GM23248 (cell line): Measurements from ENCODE around the gene SPTBN4. TPM values are rescaled to one million over a fixed set of nuclear protein-coding genes. Genes with fewer than 3 reads are reported as not detected.

Source experiments
- DNase-seq: peaks from one replicate; pipeline ENCODE4 v3.0.0-alpha.2; 2015
- H2AFZ ChIP-seq: fragments of 200-600 bp; sonication (generic); 2 replicates; pipeline ENCODE4 v1.6.1; 2016; ENCODE audit warnings: antibody characterized with exemption
- H3F3A ChIP-seq: fragments of 200-600 bp; sonication (generic); 2 replicates; pipeline ENCODE4 v1.6.1; 2016; ENCODE audit warnings: mild to moderate bottlenecking, antibody characterized with exemption, mixed run types; ENCODE audit not compliant: insufficient read depth
- H3K27ac ChIP-seq: fragments of 200-600 bp; sonication (generic); 2 replicates; pipeline ENCODE4 v1.5.1; 2016; ENCODE audit warnings: mild to moderate bottlenecking
- H3K27me3 ChIP-seq: fragments of 200-600 bp; sonication (generic); replicated peaks from 2 replicates; pipeline ENCODE4 v1.6.1; 2016; ENCODE audit warnings: mild to moderate bottlenecking; ENCODE audit not compliant: insufficient read depth
- H3K36me3 ChIP-seq: fragments of 200-600 bp; sonication (generic); 2 replicates; pipeline ENCODE4 v1.6.1; 2016; ENCODE audit warnings: low read depth, mild to moderate bottlenecking
- H3K4me1 ChIP-seq: fragments of 200-600 bp; sonication (generic); 2 replicates; pipeline ENCODE4 v1.6.1; 2016; ENCODE audit warnings: mild to moderate bottlenecking; ENCODE audit not compliant: insufficient read depth
- H3K4me2 ChIP-seq: fragments of 200-600 bp; sonication (generic); one replicate; pipeline ENCODE4 v1.6.1; 2016; ENCODE audit warnings: mild to moderate bottlenecking; ENCODE audit not compliant: unreplicated experiment
- H3K4me3 ChIP-seq: fragments of 200-600 bp; sonication (generic); 2 replicates; pipeline ENCODE4 v1.5.1; 2016; ENCODE audit warnings: mild to moderate bottlenecking
- H3K79me2 ChIP-seq: fragments of 200-600 bp; sonication (generic); 2 replicates; pipeline ENCODE4 v1.6.1; 2016; ENCODE audit warnings: mild to moderate bottlenecking; ENCODE audit not compliant: insufficient read depth
- H3K9ac ChIP-seq: fragments of 200-600 bp; sonication (generic); 2 replicates; pipeline ENCODE4 v1.6.1; 2016; ENCODE audit warnings: mild to moderate bottlenecking
- H3K9me2 ChIP-seq: fragments of 200-600 bp; sonication (generic); 2 replicates; pipeline ENCODE4 v1.6.1; 2016; ENCODE audit warnings: mixed run types, mild to moderate bottlenecking, moderate library complexity; ENCODE audit not compliant: insufficient read depth
- H3K9me3 ChIP-seq: fragments of 200-600 bp; sonication (generic); one replicate; pipeline ENCODE4 v1.6.1; 2017; ENCODE audit warnings: low read depth
- H4K20me1 ChIP-seq: fragments of 200-600 bp; sonication (generic); 2 replicates; pipeline ENCODE4 v1.6.0; 2016; ENCODE audit not compliant: insufficient read depth
- EZH2 ChIP-seq: fragments of 200-600 bp; sonication (generic); IDR thresholded peaks from 2 replicates; pipeline ENCODE4 v1.6.1; 2018; ENCODE audit warnings: antibody characterized with exemption, mild to moderate bottlenecking; ENCODE audit not compliant: insufficient read depth, poor library complexity, severe bottlenecking
- EZH2phosphoT487 ChIP-seq: fragments of 200-600 bp; sonication (generic); IDR thresholded peaks from 2 replicates; pipeline ENCODE4 v1.6.1; 2018; ENCODE audit warnings: antibody characterized with exemption, moderate library complexity, mild to moderate bottlenecking, low read depth; ENCODE audit not compliant: insufficient read depth
- WGBS, 2 experiments: methylation state at CpG; one replicate each; pipeline ENCODE4 v1.1.6; 2015 to 2017; ENCODE audit warnings: low lambda C conversion rate in 2 of 2, low coverage in 1 of 2; ENCODE audit errors: missing lambda C conversion rate in 2 of 2; 5-methylcytosine and 5-hydroxymethylcytosine counted together
- in situ Hi-C: fragments of 300-500 bp; cut with MboI; formaldehyde crosslinking; loops from 2 replicates; pipeline ENCODE4 v1.15.0; 2020
- polyA plus RNA-seq: library from polyadenylated mRNA; unstranded; fragments of >200 nt; fragmentation: Nextera tagmentation; extraction: Ambion mirVana; gene quantifications from 2 replicates; pipeline ENCODE4 v1.2.1, GENCODE V29; 2016
- total RNA-seq: library from RNA; depleted of rRNA; stranded (reverse); fragments of >200 nt; shearing (Covaris generic); gene quantifications from 2 replicates; pipeline ENCODE4 v1.2.3, GENCODE V29; 2014

Gene SPTBN4
- total and polyA plus RNA-seq, 2 experiments from 2014 or later: 0.69 to 2.1 TPM

DNA sequence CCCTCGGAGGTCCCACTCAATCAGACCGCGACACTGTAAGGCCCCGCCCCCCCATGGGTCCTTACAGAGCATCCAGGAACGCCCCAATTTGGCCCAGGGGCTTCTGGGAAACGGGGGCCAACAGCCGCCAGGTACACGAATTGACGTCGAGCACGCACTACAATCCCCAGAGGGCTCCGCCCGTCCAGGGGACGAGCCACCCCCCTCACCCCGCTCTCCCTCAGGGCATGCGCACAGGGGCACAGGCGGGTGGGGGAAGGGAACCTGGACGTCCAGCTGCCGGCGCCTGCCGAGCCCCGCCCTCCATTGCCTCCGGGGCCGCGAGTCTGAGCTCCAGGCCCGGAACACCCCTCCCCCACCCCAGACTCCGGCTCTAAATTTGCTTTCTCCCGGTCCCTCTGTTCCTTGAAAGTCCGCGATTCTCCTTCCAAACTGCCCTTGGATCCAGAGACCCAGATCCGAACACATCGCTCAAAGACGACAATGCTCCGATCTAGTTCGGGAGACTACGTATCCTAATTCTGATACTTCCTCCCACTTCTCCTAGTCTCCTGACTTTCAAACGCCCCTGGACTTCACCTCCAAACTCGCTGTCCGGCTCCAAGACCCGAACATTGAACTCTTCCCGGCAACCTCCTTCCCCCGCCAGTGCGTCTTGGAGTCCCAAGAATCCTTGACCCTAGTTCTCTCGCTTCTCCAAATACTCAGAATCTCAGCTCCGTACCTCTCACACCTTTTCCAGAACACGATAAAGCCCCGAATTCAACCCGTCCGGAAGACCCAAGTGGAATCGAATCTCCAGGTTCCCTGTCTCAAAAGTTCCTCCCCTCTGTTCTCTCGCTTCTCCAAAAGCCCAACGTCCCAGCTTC is 23.4 kb upstream of the SPTBN4 start:
- H3K9me2 ChIP-seq: no peaks in the 10 kb centered on the region
- no peaks in the 10 kb centered on the region for H3K9me3 ChIP-seq
- 1 to 2% methylated on average over 47 to 51 of the region's 52 CpGs for WGBS, 2 experiments
- peak overlapping the region; percentile 86 for H3K4me2 ChIP-seq
- peak overlapping the region; percentile 59 for H2AFZ ChIP-seq
- DNase-seq: peak; percentile 100
- H3K36me3 ChIP-seq: peaks cover 15% of the 10 kb centered on the region; the same call in 1 of the 2 replicates
- H3K9ac ChIP-seq: peak overlapping the region; percentile 99
- peaks cover 18% of the 10 kb centered on the region for H3K4me1 ChIP-seq
- peaks cover 45% of the 10 kb centered on the region for H3K79me2 ChIP-seq
- in situ Hi-C loops: no loop called here
- no peaks in the 10 kb centered on the region for H4K20me1 ChIP-seq
- H3K4me3 ChIP-seq: peak overlapping the region; percentile 99
- no peak for TF ChIP-seq EZH2phosphoT487
- TF ChIP-seq EZH2: no peak
- no peaks in the 10 kb centered on the region for H3K27me3 ChIP-seq
- H3K27ac ChIP-seq: peak overlapping the region; percentile 97
- H3F3A ChIP-seq: peaks cover 40% of the 10 kb centered on the region

DNA sequence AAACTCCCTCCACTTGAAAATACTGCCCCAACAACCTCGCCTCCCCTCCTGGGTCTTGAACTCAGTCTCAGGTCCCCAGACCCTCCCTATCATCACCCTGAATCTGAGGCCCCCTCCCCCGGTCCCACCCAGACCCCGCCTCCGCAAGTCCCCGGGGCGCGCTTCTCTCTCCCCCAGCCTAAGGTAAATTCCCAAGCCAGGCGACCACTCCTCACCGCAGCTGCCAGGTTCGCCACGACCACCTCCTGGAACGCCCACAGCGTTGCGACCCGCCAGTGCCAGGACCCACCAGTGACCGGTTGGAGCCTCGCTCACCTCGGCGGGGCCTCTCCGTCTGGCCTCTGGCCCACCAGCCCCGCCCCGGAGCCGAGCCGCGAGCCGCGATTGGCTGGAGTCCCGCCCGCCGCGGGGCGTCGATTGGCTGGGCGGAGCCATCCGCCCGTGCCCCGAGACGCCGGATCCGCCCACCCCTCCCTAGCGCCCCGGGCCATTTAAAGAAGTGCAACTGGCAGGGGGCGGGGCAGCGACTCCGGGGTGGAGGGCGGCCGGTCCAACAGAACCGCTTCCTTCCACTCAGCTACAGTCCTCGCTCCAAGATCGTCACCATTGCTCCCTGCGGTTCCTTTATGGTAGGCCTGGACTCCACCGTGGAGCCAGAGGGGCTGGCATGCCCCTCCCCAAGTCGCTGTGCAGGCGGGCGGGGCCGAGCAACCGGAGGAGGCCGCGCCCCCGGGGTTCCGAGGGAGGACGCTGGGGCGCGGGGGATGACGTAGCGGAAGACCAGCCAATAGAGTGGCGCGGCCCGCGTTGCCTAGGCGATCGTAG is 22.6 kb upstream of the SPTBN4 start, which contains the start of gene SERTAD3:
Gene SERTAD3, minus strand, starts transcription at position 336 of the 825 bp plus-strand sequence. CDS start 2,255 bp downstream, outside the sequence.
- Histone ChIP-seq H3K27ac (peak within 1 kb of the TSS; percentile 97), H2AFZ (peak within 1 kb of the TSS; percentile 94), H3K4me1 (peaks cover 18% of the 10 kb centered on the region), H3K9me3 (no peaks in the 10 kb centered on the region), H4K20me1 (no peaks in the 10 kb centered on the region), H3K4me3 (peak within 1 kb of the TSS; percentile 99), H3K36me3 (peaks cover 15% of the 10 kb centered on the region; the same call in 1 of the 2 replicates), H3K9me2 (no peaks in the 10 kb centered on the region), H3K79me2 (peaks cover 45% of the 10 kb centered on the region), H3K9ac (peak within 1 kb of the TSS; percentile 99), H3K4me2 (peak within 1 kb of the TSS; percentile 86), H3K27me3 (no peaks in the 10 kb centered on the region), H3F3A (peaks cover 37% of the 10 kb centered on the region)
- peak; percentile 99 for DNase-seq
- 1 to 2% methylated on average over 48 to 69 of the region's 72 CpGs for WGBS, 2 experiments
- in situ Hi-C loops: no loop called here
- TF ChIP-seq EZH2 (no peak), EZH2phosphoT487 (no peak)

DNA sequence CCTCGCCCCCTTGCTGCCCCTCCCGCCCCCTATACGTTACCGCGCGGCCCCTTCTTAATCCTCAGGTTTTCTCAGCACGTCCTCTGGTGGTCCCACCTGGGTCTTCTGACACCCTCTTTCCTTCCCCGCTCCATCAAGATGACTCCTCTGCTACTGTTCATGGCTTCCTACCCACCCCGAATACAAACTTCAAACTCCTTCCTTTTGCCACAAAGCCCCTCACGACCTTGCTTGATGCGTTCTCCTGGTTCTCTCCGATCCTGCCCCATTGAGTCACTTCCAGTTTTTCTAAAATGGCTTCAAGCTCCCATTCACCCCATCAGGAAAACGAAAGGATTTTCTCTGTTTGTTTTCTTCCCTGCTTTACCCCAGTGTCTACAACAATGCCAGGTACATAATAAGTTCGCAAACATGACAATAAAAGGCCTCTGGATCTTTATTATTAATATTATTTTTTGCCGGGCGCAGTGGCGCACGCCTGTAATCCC is 21.9 kb upstream of the SPTBN4 start:
- H3K9ac ChIP-seq: peak overlapping the region; percentile 99
- TF ChIP-seq EZH2: no peak
- TF ChIP-seq EZH2phosphoT487: no peak
- no peak for DNase-seq
- H3K9me2 ChIP-seq: no peaks in the 10 kb centered on the region
- peak overlapping the region; percentile 86 for H3K4me2 ChIP-seq
- peaks cover 31% of the 10 kb centered on the region for H3F3A ChIP-seq
- in situ Hi-C loops: no loop called here
- H4K20me1 ChIP-seq: no peaks in the 10 kb centered on the region
- peak overlapping the region; percentile 94 for H2AFZ ChIP-seq
- whole genome bisulfite sequencing, 2 experiments: 18 to 26% methylated on average over 12 to 18 of the region's 18 CpGs
- H3K9me3 ChIP-seq: no peaks in the 10 kb centered on the region
- peaks cover 39% of the 10 kb centered on the region for H3K79me2 ChIP-seq
- peaks cover 18% of the 10 kb centered on the region for H3K4me1 ChIP-seq
- H3K36me3 ChIP-seq: peaks cover 15% of the 10 kb centered on the region; the same call in 1 of the 2 replicates
- H3K27me3 ChIP-seq: no peaks in the 10 kb centered on the region
- H3K4me3 ChIP-seq: peak overlapping the region; percentile 99
- H3K27ac ChIP-seq: peak overlapping the region; percentile 97

DNA sequence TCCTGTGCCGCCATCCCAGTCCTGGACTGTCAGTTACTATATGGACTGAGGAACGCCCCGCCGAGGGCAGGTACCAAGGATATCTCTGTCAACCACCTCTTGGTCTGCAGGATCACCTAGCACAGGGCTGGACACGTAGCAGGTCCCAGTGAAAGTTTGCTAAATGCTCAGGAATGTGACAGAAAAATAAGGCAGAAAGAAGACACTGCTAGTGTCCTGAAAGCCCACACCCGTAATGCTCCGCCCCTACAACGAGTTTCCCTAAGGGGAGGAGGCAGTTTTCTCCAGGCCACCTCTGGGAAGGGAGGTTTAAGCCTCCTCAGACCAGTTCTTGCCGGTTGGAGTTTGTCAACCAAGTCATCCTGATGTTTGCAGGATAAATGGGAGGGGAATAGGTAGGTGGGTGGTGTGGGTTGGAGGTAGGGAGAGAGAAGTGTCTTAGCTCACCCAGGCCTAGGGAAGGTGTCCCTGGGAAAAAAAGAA is 21.0 kb upstream of the SPTBN4 start:
- 51 to 54% methylated on average over 9 of the region's 9 CpGs for WGBS, 2 experiments
- H3K79me2 ChIP-seq: peaks cover 30% of the 10 kb centered on the region
- H4K20me1 ChIP-seq: no peaks in the 10 kb centered on the region
- TF ChIP-seq EZH2: no peak
- no peak for TF ChIP-seq EZH2phosphoT487
- H3K4me3 ChIP-seq: no peak overlapping the region
- H3K9me2 ChIP-seq: no peaks in the 10 kb centered on the region
- H3K36me3 ChIP-seq: peaks cover 6% of the 10 kb centered on the region; the same call in 1 of the 2 replicates
- H3K9me3 ChIP-seq: no peaks in the 10 kb centered on the region
- no peaks in the 10 kb centered on the region for H3K27me3 ChIP-seq
- peak overlapping the region; percentile 94; the same call in 1 of the 2 replicates for H2AFZ ChIP-seq
- in situ Hi-C loops: no loop called here
- peaks cover 17% of the 10 kb centered on the region for H3K4me1 ChIP-seq
- H3K4me2 ChIP-seq: no peak overlapping the region
- H3K27ac ChIP-seq: peak overlapping the region; percentile 27
- H3F3A ChIP-seq: peaks cover 23% of the 10 kb centered on the region
- H3K9ac ChIP-seq: peak overlapping the region; percentile 30; the same call in 1 of the 2 replicates
- peak; percentile 67 for DNase-seq
